Fibroblast of skin of left biceps (primary cell): ENCODE results near the gene PPP1R1A.
A peak's percentile ranks its signal among the peaks of the same experiment; 100 is the strongest.

Experiments
- DNase-seq, 2 experiments: peaks; one replicate each; pipeline ENCODE4 v3.0.0-alpha.2; 2013; ENCODE audit warnings: low read depth in 2 of 2

The PPP1R1A gene

DNA sequence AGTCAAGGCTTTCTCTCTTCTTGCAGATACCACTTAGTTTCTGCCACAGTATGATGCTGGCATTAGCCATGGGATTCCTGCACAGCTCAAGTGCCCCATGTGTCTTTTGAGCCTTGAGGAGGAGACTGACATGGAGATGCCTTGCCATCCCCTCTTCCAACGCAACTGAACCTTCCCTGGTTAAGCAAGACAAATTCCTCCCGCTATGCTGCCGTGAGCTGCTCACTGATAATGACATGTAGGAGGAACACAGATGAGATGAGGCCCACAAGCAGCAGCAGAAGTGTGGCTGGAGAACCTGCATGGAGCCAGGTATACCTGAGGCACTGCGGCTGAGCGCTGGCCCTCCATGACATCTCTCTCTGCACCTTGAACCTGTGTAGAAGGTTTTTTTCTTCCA is 15.4 kb upstream of the PPP1R1A start:
- DNase-seq = no peak

GRCh38 chr12:54603173-54603814 is 14.8 kb upstream of the PPP1R1A start:
- DNase-seq = peak; percentile 27 to 32

DNA sequence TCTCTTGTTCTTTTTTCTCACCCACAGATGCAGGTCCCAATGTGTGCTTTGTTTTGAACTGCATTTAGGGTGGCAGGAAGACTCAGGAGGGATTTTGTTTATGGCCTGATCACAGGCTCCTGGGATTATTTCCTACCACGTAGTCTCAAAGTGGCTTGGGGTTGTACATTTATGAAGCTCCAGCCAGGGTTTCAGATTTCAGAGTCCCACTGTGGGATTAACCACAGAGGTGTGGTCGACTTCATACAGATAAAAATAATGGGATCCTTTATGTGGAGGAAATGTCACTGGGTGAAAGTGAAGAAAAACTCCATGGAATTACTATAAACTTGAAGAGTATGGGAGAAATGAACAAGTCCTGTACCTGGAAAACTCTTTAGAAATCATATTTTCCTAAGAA is 14.2 kb upstream of the PPP1R1A start:
- DNase-seq = no peak

- DNase-seq = no peak
Observed at GRCh38 chr12:54601841-54602240, 13.4 kb upstream of the PPP1R1A start.

- no peak for DNase-seq
Observed at GRCh38 chr12:54598970-54599369, 10.5 kb upstream of the PPP1R1A start.

DNA sequence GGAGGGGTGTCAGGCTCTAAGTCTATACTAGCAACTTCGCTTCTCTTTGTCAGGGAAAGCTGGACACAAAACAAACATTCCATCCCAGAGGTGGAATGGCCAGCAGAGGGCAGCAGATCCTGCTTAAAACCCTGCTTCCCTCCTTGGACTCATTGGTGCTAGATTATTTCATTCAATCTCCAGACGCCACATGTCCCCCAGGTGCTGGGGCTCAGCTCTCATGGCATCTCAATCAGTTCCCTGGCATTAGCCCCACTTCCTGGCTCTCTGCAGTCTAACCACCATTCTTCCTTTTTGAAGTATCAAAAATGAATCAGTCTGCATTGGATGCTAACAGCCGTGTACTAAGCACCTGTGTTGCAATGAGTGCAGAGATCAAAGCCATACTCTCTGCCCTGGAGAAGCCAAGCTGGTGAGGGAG is 8.1 kb upstream of the PPP1R1A start:
- DNase-seq = peak; percentile 4 to 13

- DNase-seq = no peak
Observed at GRCh38 chr12:54595471-54595870, 7.0 kb upstream of the PPP1R1A start.

DNA sequence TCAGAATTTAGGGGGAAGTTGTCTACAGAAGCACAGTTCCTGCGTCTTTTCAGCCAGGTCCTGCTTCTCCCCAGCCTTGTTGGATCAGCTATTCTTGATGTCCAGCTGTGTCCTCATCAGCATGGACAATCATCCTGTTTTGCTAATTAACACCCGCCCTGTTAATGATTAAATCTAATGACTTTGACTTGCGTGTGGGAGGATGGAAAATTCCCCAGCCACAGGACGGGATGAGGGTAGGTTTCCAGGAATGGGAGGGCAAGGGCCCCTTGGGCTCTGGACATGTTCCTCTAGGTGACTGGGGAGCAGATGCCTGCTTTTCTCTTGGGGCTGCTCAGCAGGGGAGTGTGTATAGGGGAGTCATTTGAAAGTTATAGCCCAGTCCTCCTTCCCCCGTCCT is 5.3 kb upstream of the PPP1R1A start:
- DNase-seq = no peak

GRCh38 chr12:54593135-54593534 is 4.7 kb upstream of the PPP1R1A start:
- DNase-seq = no peak

DNA sequence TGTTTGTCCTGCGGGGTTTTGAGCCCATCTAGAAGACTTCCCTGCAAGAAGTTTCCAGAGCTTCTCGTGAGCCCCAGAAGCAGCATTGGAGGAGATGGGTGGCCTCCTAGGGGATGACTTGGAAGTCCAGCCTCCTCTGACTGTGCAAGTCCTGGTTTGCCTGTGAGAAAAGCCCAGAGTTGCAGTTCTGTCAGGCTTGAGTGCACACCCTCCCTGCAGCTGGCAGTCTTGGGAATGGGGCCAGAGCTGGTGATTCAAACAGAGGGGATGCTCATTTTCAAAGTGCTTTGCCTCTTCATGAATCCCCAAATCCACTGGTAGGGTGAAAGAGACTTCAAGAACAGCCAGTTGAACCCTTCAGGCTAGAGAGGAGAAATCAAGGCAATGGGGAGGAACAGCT is 3.9 kb upstream of the PPP1R1A start:
- no peak for DNase-seq

DNA sequence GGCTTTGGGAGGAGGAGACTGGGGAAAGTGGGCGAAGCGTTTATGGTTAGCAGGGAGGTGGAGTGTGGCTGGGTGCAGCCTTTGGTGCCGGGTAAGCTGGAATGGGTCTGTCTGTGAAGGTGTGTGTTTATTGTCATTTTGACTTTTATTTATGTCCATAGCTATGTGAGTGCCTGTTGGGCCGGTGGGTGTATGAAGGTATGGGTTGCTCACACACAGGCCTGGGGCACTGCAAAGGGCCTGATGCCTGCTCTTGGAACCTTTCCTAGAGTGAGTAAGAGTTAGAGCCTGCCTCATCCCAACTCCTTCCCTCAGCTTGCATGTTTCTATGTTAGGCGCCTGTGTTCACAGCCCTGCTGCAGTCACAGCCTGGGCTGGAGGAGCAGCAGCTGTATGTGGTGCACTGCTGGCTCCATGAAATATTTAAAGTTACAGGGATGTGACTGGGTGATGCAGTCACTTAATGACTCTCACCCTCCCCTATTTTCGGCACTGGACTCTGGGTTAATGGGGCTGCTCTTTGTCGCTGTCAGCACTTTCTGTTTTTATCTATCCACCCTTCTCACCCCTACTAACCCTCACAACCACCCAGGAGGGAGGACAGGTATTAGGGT is 2.6 kb upstream of the PPP1R1A start:
- no peak for DNase-seq

DNA sequence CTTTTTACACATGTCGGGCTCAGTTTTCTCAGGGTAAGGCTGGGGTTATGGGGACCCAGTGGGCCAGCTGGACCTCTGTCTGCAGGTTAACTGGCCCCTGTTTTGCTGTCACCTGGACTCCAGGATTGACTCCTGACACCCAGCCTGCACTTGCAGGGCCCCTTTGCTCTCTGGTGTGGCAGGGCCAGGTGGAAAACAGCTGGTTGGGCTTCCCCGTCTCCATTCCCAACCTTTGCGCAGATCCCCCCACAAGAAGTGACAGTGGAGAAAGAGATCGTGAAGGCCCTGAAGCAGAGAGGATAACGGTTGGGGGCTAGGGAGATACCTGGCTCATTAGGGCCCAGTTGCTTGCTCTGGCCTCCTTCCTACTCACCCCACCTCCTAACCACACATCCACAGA is 1.5 kb upstream of the PPP1R1A start:
- DNase-seq = no peak

GRCh38 chr12:54588890-54589267 is 420 bp upstream of the PPP1R1A start:
- DNase-seq = no peak

DNA sequence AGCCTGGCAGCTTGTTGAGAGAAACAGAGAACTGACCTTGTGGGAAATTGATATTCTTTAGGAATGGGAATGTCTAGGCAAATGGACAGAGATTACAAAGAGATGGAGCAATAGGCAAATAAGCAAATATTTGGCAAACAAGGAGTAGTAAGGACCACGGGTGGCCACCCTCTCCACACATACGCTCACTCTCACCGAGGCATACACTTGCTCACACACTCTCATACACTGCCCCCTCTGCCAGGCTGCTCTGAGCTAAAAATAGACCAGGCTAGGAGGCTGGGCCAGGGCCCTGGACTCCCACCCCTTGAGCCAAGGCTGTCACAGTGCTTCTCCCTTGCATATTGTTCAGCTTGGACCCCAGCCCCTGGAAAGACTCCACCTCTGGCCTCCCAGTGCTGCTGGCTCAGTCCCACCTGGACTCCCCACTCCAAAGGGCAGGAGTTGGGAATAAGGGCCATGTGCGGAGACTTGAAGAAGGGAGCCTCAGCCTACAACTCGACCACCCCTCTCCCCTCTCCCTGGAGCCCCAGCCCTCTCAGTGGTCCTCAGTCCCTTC is 1.1 kb downstream of the PPP1R1A start:
- DNase-seq = no peak

DNA sequence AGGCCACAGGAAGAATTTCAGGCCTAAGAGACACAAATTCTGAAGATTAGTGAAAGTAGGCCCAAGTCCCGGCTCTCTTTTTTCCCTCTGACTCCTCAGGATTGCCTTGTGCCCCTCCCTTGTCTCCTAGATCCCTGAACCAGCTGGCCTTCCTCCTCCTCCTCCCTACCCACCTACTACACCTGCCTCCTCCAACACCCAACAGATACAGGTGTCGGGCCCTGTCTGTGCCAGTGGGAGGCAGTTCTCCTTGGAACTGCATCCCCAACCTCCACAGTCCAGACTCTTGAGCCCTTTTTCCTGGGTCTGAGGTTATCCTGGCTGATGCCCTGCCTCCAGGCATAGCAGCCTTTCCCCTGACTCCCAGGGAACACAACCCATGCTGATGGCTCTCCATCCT is 1.8 kb downstream of the PPP1R1A start:
- DNase-seq = no peak

GRCh38 chr12:54585243-54585642 is 3.2 kb downstream of the PPP1R1A start:
- no peak for DNase-seq

DNA sequence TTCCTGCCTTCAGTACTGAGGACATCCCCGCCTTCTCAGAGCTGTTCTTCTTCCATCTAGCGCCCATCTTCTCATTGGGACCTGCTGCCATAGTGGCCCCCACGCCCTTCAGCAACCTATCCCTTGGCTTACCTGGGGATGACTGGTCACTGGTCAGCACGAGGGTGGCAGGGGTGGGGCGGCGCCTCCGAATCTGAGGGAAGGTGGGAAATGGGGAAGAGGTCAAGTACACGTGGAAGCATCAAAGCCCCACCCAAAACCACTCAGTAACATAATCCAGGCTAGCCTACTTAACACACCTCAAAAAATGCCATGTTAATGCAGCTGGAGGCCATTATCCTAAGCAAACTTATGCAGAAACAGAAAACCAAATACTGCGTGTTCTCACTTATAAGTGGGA is 4.3 kb downstream of the PPP1R1A start:
- no peak for DNase-seq

DNA sequence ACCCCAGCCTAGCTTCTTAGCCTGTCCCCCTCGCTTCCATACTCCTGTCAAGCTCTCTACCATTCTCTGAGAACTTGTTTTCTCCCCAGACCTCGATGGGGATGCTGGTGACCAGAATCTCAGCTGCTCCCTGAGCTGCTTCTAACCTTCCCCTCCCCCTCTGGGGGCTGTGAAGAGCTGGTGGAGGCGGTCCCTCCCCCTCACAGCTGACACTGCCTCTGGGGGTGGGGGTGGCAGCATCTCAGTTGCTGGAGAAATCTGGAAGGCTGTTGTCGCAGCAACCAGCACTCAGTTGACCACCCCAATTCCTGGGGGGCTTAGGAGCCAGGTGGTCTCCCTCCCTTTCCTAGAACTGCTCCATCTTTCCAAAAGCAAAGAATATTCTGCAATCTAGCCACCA is 4.7 kb downstream of the PPP1R1A start:
- DNase-seq = no peak

DNA sequence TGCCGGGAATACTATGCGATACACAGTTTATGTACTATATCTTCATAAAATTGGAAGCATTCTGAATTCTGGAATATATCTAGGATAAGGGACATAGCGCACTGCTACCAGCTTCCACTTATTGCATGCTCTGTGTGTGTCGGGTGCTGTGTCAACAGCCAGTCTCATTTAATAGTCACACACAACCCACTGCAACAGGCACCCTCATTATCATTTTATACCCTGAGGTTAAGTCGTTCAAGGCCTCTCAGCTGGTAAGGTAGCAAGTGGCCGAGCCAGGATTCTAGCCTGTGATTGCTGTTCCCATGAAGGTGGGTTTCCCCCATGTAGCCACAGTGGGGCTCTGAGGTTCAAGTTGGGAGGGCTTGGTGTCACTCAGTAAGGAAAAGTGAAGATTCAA is 7.0 kb downstream of the PPP1R1A start:
- no peak for DNase-seq

DNA sequence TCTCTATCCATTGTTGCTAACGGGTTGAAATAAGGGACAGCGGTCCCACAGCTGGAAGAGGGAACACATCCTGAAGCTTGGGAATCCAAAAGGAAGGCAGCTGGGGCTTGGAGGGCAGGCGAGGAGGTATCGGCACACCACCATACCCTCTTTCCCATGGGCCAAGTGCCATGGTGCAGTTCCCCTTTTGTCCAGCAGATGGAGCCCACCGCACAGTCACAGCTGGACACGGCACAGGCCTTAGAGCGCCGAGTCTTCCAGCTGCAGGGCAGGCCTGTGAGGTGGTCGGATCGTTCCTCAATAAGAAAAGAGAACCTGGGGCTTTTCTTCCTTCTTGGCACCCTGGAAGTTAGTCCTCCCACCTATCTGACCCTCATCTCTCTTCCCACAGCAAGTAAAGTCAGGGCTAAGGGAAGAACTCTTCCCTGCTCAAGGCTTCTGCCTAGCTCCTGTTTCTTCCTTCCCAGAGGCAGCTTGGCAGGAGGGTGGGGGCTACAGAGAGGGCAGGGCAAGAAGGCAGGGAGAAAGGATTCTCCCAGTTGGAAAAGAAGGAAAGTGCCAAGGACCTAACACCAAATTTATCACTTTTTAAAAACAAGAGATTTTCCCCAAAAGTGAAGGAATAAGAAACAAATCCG is 8.6 kb downstream of the PPP1R1A start:
- peak; percentile 17 to 35 for DNase-seq

DNA sequence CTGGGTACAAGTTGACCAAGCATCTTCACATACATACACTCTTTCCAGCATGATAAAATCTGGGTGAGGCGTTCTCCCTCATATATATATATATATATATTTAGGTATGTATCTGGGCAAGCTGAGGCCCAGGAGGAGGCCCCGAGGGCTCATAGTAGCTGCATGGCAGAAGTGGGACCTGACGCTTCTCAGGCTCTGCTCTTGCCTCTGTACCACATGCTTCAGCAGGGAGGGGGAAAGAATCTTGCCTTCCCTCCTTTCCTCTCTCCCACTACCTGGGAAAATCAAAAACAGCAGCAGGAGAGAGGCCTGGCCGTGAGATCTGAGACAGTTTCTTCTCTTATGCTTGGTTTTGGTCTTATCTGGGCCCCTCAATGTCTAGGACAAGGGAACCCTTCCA is 9.2 kb downstream of the PPP1R1A start:
- DNase-seq = no peak

DNA sequence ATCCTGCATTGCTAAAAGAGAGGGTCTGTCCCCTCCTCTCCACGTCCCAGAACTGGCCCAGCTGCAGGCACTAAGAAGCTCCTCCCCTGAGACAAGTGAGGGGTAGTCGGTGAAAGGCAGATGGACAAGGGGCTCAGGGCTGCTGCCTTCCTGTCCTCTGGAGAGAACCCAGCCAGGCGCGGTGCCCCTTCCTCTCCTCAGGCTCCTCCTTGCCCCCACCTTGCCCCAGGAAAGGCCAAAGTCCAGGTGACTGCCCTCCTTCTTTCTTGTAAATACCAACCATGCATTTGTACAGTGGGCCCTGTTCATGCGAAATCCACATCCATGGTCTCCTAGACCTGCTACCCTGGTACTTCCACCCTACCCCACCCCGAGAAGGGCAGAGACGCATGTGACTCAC is 9.7 kb downstream of the PPP1R1A start:
- DNase-seq = no peak

- no peak for DNase-seq
Observed at GRCh38 chr12:54572881-54573280, 15.6 kb downstream of the PPP1R1A start.
